ENCODE results near the gene CAMK2D.

CAMK2D gene

GRCh38 chr4:113579360-113579759 lies 182.2 kb downstream of the CAMK2D start:
- H3K27me3 ChIP-seq: no peaks in the 10 kb centered on the region
- H3K4me3 ChIP-seq: no peak overlapping the region
- H3K9me3 ChIP-seq: no peaks in the 10 kb centered on the region
- H3K4me1 ChIP-seq: peaks cover 4 to 53% (median 17%) of the 10 kb centered on the region in 4 donors
- no peak for DNase-seq
- intact Hi-C loops (cut with DNase I; ENCODE audit: low total_unique reads): no loop called here
- no peak for TF ChIP-seq CTCF (IDR thresholded peaks at IDR 0.05)
- H3K27ac ChIP-seq: no peak overlapping the region
- no peaks in the 10 kb centered on the region for H3K36me3 ChIP-seq

GRCh38 chr4:113576947-113577678 lies 184.4 kb downstream of the CAMK2D start:
- intact Hi-C loops (cut with DNase I; ENCODE audit: low total_unique reads): no loop called here
- Histone ChIP-seq H3K4me3 (no peak overlapping the region), H3K4me1 (peaks cover 4 to 43% (median 19%) of the 10 kb centered on the region in 4 donors), H3K27ac (no peak overlapping the region), H3K36me3 (no peaks in the 10 kb centered on the region), H3K27me3 (no peaks in the 10 kb centered on the region), H3K9me3 (no peaks in the 10 kb centered on the region)
- DNase-seq: no peak
- no peak for TF ChIP-seq CTCF (IDR thresholded peaks at IDR 0.05)

DNA sequence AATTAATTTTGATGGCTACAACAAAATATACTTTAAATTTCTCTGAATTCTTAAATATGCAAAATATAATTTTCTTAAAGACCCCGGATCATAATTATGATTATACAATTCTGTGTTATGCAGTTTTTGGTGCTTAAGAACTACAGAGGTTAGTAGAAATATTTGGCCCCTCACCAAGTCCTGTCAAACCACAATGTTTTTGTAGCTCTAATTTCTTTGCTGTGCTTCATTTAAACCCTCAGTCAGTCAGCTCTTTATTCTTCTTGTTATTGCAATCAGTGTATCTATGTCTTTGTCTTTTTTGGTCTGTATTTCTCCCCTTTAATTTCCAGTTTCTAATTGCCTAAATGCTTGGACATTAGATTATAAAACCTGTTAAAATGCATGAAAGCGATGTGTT lies 186.1 kb downstream of the CAMK2D start:
- no peak overlapping the region for H3K27ac ChIP-seq
- intact Hi-C loops (cut with DNase I; ENCODE audit: low total_unique reads): no loop called here

DNA sequence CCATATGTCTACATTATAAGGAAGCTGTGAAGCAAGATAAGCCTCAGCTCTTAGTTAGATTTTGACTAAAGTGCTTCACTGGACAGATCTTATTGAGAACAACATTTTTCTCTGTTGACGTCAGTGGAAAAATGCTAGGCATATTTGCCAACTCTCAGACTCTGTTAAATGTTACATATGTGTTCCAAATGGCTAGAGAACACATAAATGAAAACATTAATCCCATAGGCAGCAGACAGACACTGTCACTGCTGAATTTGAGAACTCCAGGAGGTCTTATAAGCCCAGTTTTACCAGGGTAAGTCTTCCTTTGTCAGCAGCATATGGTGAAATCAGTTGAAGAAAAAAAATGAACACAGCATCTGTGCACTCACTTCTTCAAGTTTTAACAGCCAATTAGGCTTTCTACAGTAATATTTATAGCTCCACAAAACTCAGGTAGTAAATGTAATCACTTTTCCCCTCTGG lies 186.9 kb downstream of the CAMK2D start:
- intact Hi-C loops (cut with DNase I; ENCODE audit: low total_unique reads): no loop called here
- Histone ChIP-seq H3K36me3 (no peaks in the 10 kb centered on the region), H3K9me3 (no peaks in the 10 kb centered on the region), H3K4me1 (peaks cover 4 to 40% (median 19%) of the 10 kb centered on the region in 4 donors), H3K27me3 (no peaks in the 10 kb centered on the region), H3K4me3 (no peak overlapping the region), H3K27ac (peak overlapping the region; percentile 28 to 32)
- TF ChIP-seq CTCF (IDR thresholded peaks at IDR 0.05): no peak
- DNase-seq: no peak

More for the DNA sequence above, 186.1 kb downstream of the CAMK2D start:
- TF ChIP-seq CTCF (IDR thresholded peaks at IDR 0.05): no peak
- Histone ChIP-seq H3K9me3 (no peaks in the 10 kb centered on the region), H3K4me1 (peaks cover 4 to 43% (median 19%) of the 10 kb centered on the region in 4 donors), H3K36me3 (no peaks in the 10 kb centered on the region), H3K4me3 (no peak overlapping the region), H3K27me3 (no peaks in the 10 kb centered on the region)
- no peak for DNase-seq

- Histone ChIP-seq H3K27ac (no peak overlapping the region), H3K27me3 (no peaks in the 10 kb centered on the region), H3K4me3 (no peak overlapping the region), H3K9me3 (no peaks in the 10 kb centered on the region), H3K4me1 (peaks cover 4 to 29% (median 19%) of the 10 kb centered on the region in 4 donors), H3K36me3 (no peaks in the 10 kb centered on the region)
- intact Hi-C loops (cut with DNase I; ENCODE audit: low total_unique reads): no loop called here
- no peak for TF ChIP-seq CTCF (IDR thresholded peaks at IDR 0.05)
- no peak for DNase-seq
These were observed 188.9 kb downstream of the CAMK2D start for GRCh38 chr4:113572620-113573019.
